MG63 (cell line): ENCODE data around the gene MRC2. TPM values are rescaled to one million over a fixed set of nuclear protein-coding genes. Genes with fewer than 3 reads are reported as not detected.
A peak's percentile ranks its signal among the peaks of the same experiment; 100 is the strongest.

Experiments
- DNase-seq: peaks from one replicate; pipeline ENCODE4 v3.0.0-alpha.2; 2020
- H3K27me3 ChIP-seq: fragments of 250-450 bp; sonication (Bioruptor Pico); 2 replicates; pipeline ENCODE4 v1.5.1; 2020; ENCODE audit warnings: mild to moderate bottlenecking, moderate library complexity
- H3K36me3 ChIP-seq: fragments of 250-450 bp; sonication (Bioruptor Pico); 2 replicates; pipeline ENCODE4 v1.5.1; 2020; ENCODE audit warnings: mild to moderate bottlenecking, moderate library complexity
- H3K4me3 ChIP-seq: fragments of 250-450 bp; sonication (Bioruptor Pico); 2 replicates; pipeline ENCODE4 v1.5.1; 2020; ENCODE audit warnings: mild to moderate bottlenecking, moderate library complexity
- H3K9me3 ChIP-seq: fragments of 250-450 bp; sonication (Bioruptor Pico); 2 replicates; pipeline ENCODE4 v1.5.1; 2020; ENCODE audit warnings: mild to moderate bottlenecking, moderate library complexity
- total RNA-seq: library from RNA; depleted of rRNA; stranded (reverse); fragments of >200 nt; shearing (Covaris generic); gene quantifications from 2 replicates; pipeline ENCODE4 v1.2.3, GENCODE V29; 2014; ENCODE audit warnings: low replicate concordance

The MRC2 gene
- total RNA-seq, 1 experiment from 2014 or later: 65.1 TPM

- H3K36me3 ChIP-seq: peaks cover 16% of the 10 kb centered on the region
- no peak overlapping the region for H3K4me3 ChIP-seq
- no peak for DNase-seq
- H3K27me3 ChIP-seq: no peaks in the 10 kb centered on the region
- no peaks in the 10 kb centered on the region for H3K9me3 ChIP-seq
These were observed 1.6 kb upstream of the MRC2 start for GRCh38 chr17:62625870-62626200.

GRCh38 chr17:62626719-62627218 lies 701 bp upstream of the MRC2 start:
- peak overlapping the region; percentile 69 for H3K4me3 ChIP-seq
- H3K36me3 ChIP-seq: peaks cover 16% of the 10 kb centered on the region
- H3K27me3 ChIP-seq: no peaks in the 10 kb centered on the region
- peak; percentile 70 for DNase-seq
- no peaks in the 10 kb centered on the region for H3K9me3 ChIP-seq

- peak; percentile 59 for DNase-seq
- peaks cover 12% of the 10 kb centered on the region for H3K36me3 ChIP-seq
- H3K4me3 ChIP-seq: peak overlapping the region; percentile 69
- H3K27me3 ChIP-seq: no peaks in the 10 kb centered on the region
- no peaks in the 10 kb centered on the region for H3K9me3 ChIP-seq
These were observed 599 bp downstream of the MRC2 start for GRCh38 chr17:62627904-62628633.

- peak; percentile 51 for DNase-seq
- H3K36me3 ChIP-seq: peaks cover 9% of the 10 kb centered on the region
- no peaks in the 10 kb centered on the region for H3K9me3 ChIP-seq
- no peaks in the 10 kb centered on the region for H3K27me3 ChIP-seq
- H3K4me3 ChIP-seq: peak overlapping the region; percentile 69
These were observed 1.5 kb downstream of the MRC2 start for GRCh38 chr17:62628831-62629555.

- Histone ChIP-seq H3K27me3 (no peaks in the 10 kb centered on the region), H3K4me3 (peak overlapping the region; percentile 69), H3K9me3 (no peaks in the 10 kb centered on the region), H3K36me3 (peaks cover 6% of the 10 kb centered on the region)
- DNase-seq: peak; percentile 44
These were observed 2.3 kb downstream of the MRC2 start for GRCh38 chr17:62629556-62630364.

- peak; percentile 39 for DNase-seq
- no peak overlapping the region for H3K4me3 ChIP-seq
These were observed 3.1 kb downstream of the MRC2 start for GRCh38 chr17:62630365-62631085.

GRCh38 chr17:62631086-62631935 lies 3.8 kb downstream of the MRC2 start:
- Histone ChIP-seq H3K27me3 (no peaks in the 10 kb centered on the region), H3K9me3 (no peaks in the 10 kb centered on the region), H3K4me3 (no peak overlapping the region), H3K36me3 (peaks cover 6% of the 10 kb centered on the region)
- DNase-seq: no peak

More at GRCh38 chr17:62630365-62631085, 3.1 kb downstream of the MRC2 start:
- H3K36me3 ChIP-seq: peaks cover 6% of the 10 kb centered on the region
- no peaks in the 10 kb centered on the region for H3K9me3 ChIP-seq
- H3K27me3 ChIP-seq: no peaks in the 10 kb centered on the region

GRCh38 chr17:62631936-62632924 lies 4.8 kb downstream of the MRC2 start:
- Histone ChIP-seq H3K27me3 (no peaks in the 10 kb centered on the region), H3K4me3 (no peak overlapping the region), H3K9me3 (no peaks in the 10 kb centered on the region), H3K36me3 (peaks cover 12% of the 10 kb centered on the region)
- DNase-seq: no peak

- no peak for DNase-seq
- H3K4me3 ChIP-seq: no peak overlapping the region
- no peaks in the 10 kb centered on the region for H3K9me3 ChIP-seq
- peaks cover 10% of the 10 kb centered on the region for H3K36me3 ChIP-seq
- H3K27me3 ChIP-seq: no peaks in the 10 kb centered on the region
These were observed 10.3 kb downstream of the MRC2 start for GRCh38 chr17:62637809-62638208.

GRCh38 chr17:62641153-62641552 lies 13.7 kb downstream of the MRC2 start:
- no peak for DNase-seq
- no peaks in the 10 kb centered on the region for H3K27me3 ChIP-seq
- peaks cover 10% of the 10 kb centered on the region for H3K36me3 ChIP-seq
- no peaks in the 10 kb centered on the region for H3K9me3 ChIP-seq
- H3K4me3 ChIP-seq: no peak overlapping the region

- no peak for DNase-seq
- no peaks in the 10 kb centered on the region for H3K9me3 ChIP-seq
- H3K36me3 ChIP-seq: peaks cover 7% of the 10 kb centered on the region
- no peaks in the 10 kb centered on the region for H3K27me3 ChIP-seq
- no peak overlapping the region for H3K4me3 ChIP-seq
These were observed 14.5 kb downstream of the MRC2 start for GRCh38 chr17:62641951-62642350.

- no peaks in the 10 kb centered on the region for H3K27me3 ChIP-seq
- no peak overlapping the region for H3K4me3 ChIP-seq
- H3K36me3 ChIP-seq: no peaks in the 10 kb centered on the region; the same call in 1 of the 2 replicates
- no peak for DNase-seq
- no peaks in the 10 kb centered on the region for H3K9me3 ChIP-seq
These were observed 16.0 kb downstream of the MRC2 start for GRCh38 chr17:62643496-62643895.

GRCh38 chr17:62644487-62645173 lies 17.2 kb downstream of the MRC2 start:
- Histone ChIP-seq H3K27me3 (no peaks in the 10 kb centered on the region), H3K9me3 (no peaks in the 10 kb centered on the region), H3K4me3 (no peak overlapping the region), H3K36me3 (no peaks in the 10 kb centered on the region; the same call in 1 of the 2 replicates)
- DNase-seq: no peak

GRCh38 chr17:62648251-62648955 lies 20.9 kb downstream of the MRC2 start:
- Histone ChIP-seq H3K27me3 (no peaks in the 10 kb centered on the region), H3K36me3 (no peaks in the 10 kb centered on the region; the same call in 1 of the 2 replicates), H3K4me3 (no peak overlapping the region), H3K9me3 (no peaks in the 10 kb centered on the region)
- no peak for DNase-seq
